ENCODE measurements around the gene ADRA2B.
A peak's percentile ranks its signal among the peaks of the same experiment; 100 is the strongest.

ADRA2B gene

DNA sequence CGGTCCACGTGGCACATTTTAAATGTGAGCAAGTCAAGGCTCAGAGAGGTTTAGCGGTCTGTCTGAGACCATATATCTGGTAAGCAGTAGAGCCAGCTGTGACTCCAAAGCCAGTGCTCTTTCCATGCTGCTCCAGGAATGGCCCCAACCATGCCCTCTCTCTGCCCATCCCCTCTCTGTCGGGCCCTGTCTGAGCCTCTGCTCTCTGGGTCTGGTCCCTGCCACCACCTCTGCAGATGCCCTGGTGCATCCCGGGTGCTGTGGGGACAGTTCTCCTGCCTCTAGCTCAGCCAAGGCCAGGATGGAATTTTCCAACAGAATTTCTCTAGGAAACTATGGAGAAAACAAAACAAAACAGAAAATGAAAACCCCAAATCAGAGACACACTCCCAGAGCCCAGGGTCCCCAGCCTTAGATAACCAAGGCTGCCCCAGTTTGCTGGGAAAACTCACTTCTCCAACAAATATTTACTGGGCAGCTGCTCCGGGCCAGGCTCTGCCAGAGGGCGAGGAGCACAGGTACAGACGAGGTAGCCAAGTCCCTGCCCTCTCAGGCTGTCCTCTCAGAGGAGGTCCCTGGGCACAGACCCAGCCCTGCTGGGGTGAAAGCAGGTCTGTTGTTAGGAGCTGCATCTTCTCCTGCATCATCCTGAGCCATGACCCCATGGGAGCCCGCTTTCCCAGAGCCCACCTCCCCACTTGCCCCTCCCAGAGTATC is 9.2 kb downstream of the ADRA2B start:
- Mint-ChIP-seq H3K27ac (no peak overlapping the region), H3K27me3 (ENCODE audit: low read depth) (peaks cover 6% of the 10 kb centered on the region), H3K4me3 (no peak overlapping the region), H3K4me1 (peaks cover 10% of the 10 kb centered on the region), H3K36me3 (ENCODE audit: low read depth) (no peaks in the 10 kb centered on the region), H3K9me3 (peaks cover 4% of the 10 kb centered on the region)
- TF ChIP-seq, protein P1, sequence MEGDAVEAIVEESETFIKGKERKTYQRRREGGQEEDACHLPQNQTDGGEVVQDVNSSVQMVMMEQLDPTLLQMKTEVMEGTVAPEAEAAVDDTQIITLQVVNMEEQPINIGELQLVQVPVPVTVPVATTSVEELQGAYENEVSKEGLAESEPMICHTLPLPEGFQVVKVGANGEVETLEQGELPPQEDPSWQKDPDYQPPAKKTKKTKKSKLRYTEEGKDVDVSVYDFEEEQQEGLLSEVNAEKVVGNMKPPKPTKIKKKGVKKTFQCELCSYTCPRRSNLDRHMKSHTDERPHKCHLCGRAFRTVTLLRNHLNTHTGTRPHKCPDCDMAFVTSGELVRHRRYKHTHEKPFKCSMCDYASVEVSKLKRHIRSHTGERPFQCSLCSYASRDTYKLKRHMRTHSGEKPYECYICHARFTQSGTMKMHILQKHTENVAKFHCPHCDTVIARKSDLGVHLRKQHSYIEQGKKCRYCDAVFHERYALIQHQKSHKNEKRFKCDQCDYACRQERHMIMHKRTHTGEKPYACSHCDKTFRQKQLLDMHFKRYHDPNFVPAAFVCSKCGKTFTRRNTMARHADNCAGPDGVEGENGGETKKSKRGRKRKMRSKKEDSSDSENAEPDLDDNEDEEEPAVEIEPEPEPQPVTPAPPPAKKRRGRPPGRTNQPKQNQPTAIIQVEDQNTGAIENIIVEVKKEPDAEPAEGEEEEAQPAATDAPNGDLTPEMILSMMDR (IDR thresholded peaks at IDR 0.05; ENCODE audit: unreplicated experiment in 3 of 3) = no peak

DNA sequence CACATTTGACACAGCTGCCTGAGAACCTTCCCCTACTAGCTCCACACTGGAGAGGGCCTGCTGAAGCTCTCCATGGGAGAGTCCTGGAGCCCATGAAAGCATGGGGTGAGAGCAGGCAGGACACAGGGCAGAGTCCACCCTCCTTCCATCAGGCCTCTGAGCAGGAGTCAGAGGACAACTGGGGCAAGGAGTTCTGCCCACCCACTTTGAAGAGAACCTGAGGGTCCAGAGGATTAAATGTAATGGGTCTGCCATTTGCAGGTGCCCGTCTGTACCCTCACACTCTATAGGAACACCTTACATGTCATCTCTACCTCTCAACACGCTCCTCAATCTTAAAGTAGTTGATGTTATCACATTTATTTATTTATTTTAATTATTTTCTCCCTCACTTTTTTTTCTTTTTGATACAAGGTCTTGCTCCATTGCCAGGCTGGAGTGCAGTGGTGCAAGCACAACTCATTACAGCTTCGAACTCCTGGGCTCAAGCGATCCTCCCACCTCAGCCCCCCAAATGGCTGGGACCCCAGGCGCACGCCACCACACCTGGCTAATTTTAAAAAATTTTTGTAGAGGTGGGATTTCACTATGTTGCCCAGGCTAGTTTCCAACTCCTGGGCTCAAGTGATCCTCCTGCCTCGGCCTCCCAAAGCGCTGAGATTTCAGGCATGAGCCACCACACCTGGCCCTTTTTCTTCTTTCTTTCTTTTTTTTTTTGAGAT is 10.2 kb downstream of the ADRA2B start:
- Mint-ChIP-seq H3K4me1 (peaks cover 10% of the 10 kb centered on the region), H3K36me3 (ENCODE audit: low read depth) (no peaks in the 10 kb centered on the region), H3K9me3 (peaks cover 4% of the 10 kb centered on the region), H3K27me3 (ENCODE audit: low read depth) (peaks cover 5% of the 10 kb centered on the region), H3K4me3 (no peak overlapping the region), H3K27ac (no peak overlapping the region)
- TF ChIP-seq, protein P1 (IDR thresholded peaks at IDR 0.05; ENCODE audit: unreplicated experiment in 3 of 3) = no peak

DNA sequence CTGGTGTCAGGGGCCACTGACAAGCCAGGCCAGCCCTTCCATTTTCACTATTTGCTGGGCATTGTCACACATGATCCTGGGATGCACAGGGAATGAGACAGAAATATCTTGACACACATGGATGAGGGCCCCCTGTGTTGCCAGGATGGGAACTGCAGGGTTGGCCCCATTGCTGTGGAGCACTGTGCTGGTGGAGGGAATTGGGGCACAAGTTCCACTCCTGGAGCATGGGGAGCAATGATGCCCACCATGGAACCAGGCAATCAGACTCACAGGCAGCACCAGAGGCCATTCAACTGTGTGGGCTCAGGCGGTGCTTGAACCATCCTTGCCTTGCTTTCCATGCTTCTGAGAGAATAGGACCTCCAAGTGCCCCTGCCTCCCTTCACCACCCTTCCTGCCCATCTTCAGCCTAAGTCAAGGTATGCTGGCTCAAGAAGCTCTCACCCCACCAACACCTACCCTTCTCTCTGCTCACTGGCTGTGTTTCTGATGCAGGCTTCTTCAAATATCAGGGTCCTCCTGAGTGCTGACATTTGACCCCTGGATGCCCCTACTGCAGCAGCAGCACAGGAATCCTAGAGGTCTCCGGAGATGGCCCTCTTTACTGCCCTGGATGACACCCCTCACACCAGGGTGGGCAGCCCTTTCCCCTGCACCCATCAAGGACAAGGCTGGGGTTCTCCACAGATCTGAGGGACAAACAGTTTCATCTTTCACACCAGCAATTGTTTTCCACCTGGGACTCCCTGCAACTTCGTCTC is 11.0 kb downstream of the ADRA2B start:
- Mint-ChIP-seq H3K4me1 (peaks cover 10% of the 10 kb centered on the region), H3K4me3 (no peak overlapping the region), H3K27me3 (ENCODE audit: low read depth) (peaks cover 13% of the 10 kb centered on the region), H3K9me3 (peaks cover 4% of the 10 kb centered on the region), H3K27ac (no peak overlapping the region), H3K36me3 (ENCODE audit: low read depth) (no peaks in the 10 kb centered on the region)
- TF ChIP-seq, protein P1 (IDR thresholded peaks at IDR 0.05; ENCODE audit: unreplicated experiment in 3 of 3) = no peak

- Mint-ChIP-seq H3K9me3 (peaks cover 4% of the 10 kb centered on the region), H3K27me3 (ENCODE audit: low read depth) (peaks cover 14% of the 10 kb centered on the region), H3K4me3 (no peak overlapping the region), H3K27ac (no peak overlapping the region), H3K4me1 (peaks cover 10% of the 10 kb centered on the region), H3K36me3 (ENCODE audit: low read depth) (no peaks in the 10 kb centered on the region)
- TF ChIP-seq, protein P1 (IDR thresholded peaks at IDR 0.05; ENCODE audit: unreplicated experiment in 3 of 3) = no peak
These were observed 11.9 kb downstream of the ADRA2B start for GRCh38 chr2:96104487-96104861.

GRCh38 chr2:96103761-96104486 is 12.4 kb downstream of the ADRA2B start:
- Mint-ChIP-seq H3K9me3 (peaks cover 4% of the 10 kb centered on the region), H3K4me1 (peaks cover 5% of the 10 kb centered on the region), H3K4me3 (no peak overlapping the region), H3K36me3 (ENCODE audit: low read depth) (no peaks in the 10 kb centered on the region), H3K27ac (peak overlapping the region in 1 of 3 experiments; percentile 65), H3K27me3 (ENCODE audit: low read depth) (peaks cover 14% of the 10 kb centered on the region)
- TF ChIP-seq, protein P1 (IDR thresholded peaks at IDR 0.05; ENCODE audit: unreplicated experiment in 3 of 3) = no peak

Data from nephron (organoid).